ENCODE results near the gene RPTN.

RPTN gene

DNA sequence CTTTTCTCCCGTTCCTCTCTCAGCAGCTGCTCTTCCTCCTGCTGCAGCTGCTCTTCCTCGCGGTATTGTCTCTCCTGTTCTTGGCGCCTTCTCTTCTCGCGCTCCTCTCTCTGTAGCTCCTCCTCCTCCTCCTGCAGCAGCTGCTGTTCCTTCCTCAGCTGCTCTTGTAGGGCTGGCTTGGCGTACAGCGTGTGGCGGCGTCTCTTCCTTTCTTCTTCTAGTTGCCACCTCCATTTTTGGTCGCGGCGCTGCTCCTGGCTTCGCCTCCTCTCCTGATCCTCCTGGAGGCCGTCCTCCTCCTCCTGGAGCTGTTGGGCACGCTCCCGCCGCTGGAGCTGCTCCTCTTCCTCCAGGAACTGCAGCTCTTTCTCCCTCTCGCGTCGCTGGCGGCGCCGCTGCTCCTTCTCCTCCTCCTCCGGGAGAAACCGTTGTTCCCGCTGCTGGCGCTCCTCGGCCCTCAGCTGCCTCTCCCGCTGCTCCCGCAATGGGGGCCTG is 48.6 kb downstream of the RPTN start:
- DNase-seq = peak in 1 of 2 experiments; percentile 80

- DNase-seq = peak in 1 of 2 experiments; percentile 46
Measured at GRCh38 chr1:152109998-152110294, 49.1 kb downstream of the RPTN start.

GRCh38 chr1:152109231-152109997 is 49.6 kb downstream of the RPTN start:
- peak in 1 of 2 experiments; percentile 51 for DNase-seq

DNA sequence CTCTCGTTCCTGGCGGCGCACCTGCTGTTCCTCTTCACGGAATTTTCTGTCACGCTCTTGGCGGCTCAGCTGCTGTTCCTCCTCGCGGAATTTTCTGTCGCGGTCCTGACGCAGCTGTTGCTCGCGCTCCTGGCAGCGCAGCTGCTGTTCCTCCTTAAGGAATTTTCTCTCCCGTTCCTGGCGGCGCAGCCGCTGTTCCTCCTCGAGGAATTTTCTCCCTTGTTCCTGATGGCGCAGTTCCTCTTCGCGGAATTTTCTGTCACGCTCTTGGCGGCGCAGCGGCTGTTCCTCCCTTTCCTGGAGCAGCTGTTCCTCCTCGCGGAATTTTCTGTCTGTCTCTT is 50.2 kb downstream of the RPTN start:
- DNase-seq = no peak

- DNase-seq = peak in 1 of 2 experiments; percentile 48
Measured at GRCh38 chr1:152107984-152108881, 50.8 kb downstream of the RPTN start.

DNA sequence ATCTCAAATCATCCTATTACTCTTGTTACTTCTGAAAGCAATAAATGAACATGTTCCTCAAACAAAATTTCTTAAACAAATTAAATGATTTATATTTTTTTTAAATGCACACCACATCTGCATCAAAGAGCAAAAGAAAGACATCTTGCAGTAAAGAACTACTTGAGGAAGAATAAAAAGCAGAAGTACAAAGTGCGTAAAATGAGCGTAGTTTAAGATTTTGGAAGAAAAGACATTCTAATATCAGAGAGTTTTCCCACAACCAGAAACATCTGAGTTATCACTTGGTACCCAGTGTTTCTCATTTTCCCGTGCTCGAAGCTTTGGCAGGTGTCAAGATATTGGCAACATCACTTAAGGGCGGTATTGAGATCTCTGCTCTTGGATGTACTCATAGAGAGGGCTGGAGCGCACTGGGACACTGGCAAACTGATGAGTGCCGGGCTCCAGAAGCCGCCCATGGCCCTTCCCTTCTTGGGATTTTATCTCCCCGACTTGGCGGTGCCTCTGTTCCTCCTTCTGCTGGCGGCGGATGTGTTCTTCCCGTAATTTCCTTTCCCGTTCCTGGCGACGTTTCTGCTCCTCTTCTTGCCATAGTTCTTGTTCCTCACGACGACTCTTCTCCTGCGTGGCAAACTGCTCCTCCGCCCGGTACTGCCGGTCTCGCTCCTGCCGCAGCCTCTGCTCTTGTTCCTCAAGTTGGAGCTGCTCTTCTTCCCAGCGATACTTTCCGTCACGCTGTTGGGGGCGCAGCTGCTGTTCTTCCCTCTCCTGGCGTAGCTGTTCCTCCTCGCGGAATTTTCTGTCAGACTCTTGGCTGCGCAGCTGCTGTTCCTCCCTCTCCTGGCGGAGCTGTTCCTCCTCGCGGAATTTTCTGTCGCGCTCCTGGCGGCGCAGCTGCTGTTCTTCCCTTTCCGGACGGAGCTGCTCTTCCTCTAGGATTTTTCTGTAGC is 51.7 kb downstream of the RPTN start:
- DNase-seq = no peak

GRCh38 chr1:152104854-152105253 is 54.2 kb downstream of the RPTN start:
- DNase-seq = no peak

Data from NCI-H526 (cell line).